H1 (cell line): ENCODE results near the gene RFX1. TPM values are rescaled to one million over a fixed set of nuclear protein-coding genes. Genes with fewer than 3 reads are reported as not detected.
A peak's percentile ranks its signal among the peaks of the same experiment; 100 is the strongest.

Source experiments
- BRCA1 ChIP-seq: IDR thresholded peaks from 2 replicates; pipeline ENCODE4 v1.6.1; 2012; ENCODE audit warnings: low read depth, low read length, improper control_type of control experiment
- CHD1 ChIP-seq: IDR thresholded peaks from 2 replicates; pipeline ENCODE4 v1.6.1; 2012; ENCODE audit warnings: low read depth, low read length, improper control_type of control experiment
- CTBP2 ChIP-seq: IDR thresholded peaks from 2 replicates; pipeline ENCODE4 v1.7.0; 2011; ENCODE audit warnings: borderline replicate concordance, mild to moderate bottlenecking, moderate library complexity, mixed read lengths, low read length; ENCODE audit not compliant: insufficient read depth, insufficient read length
- EGR1 ChIP-seq: IDR thresholded peaks from 2 replicates; pipeline ENCODE4 v1.6.1; 2011; ENCODE audit warnings: low read depth, low read length, borderline replicate concordance
- EP300 ChIP-seq, 2 experiments: IDR thresholded peaks; 1 replicate in 1 of 2; 2 replicates in 1 of 2; pipeline ENCODE4 v1.6.1; 2011 to 2012; ENCODE audit warnings: low read depth in 2 of 2, low read length in 2 of 2, mild to moderate bottlenecking in 2 of 2, borderline replicate concordance in 1 of 2, inconsistent platforms in 1 of 2, moderate library complexity in 1 of 2
- EZH2 ChIP-seq: fragments of 200-600 bp; sonication (generic); IDR thresholded peaks from 2 replicates; pipeline ENCODE4 v1.7.1; 2012; ENCODE audit warnings: low read depth, mild to moderate bottlenecking, moderate library complexity, low read length, inconsistent platforms; ENCODE audit not compliant: severe bottlenecking
- FOSL1 ChIP-seq: IDR thresholded peaks from 2 replicates; pipeline ENCODE4 v1.6.1; 2011; ENCODE audit warnings: mild to moderate bottlenecking, low read depth, low read length, moderate library complexity; ENCODE audit not compliant: insufficient read depth
- HDAC2 ChIP-seq, 2 experiments: fragments of 300-600 bp in 1 of 2; sonication (generic) in 1 of 2; IDR thresholded peaks; 2 replicates each; pipeline ENCODE4 v1.6.1; 2011 to 2012; ENCODE audit warnings: low read depth in 2 of 2, low read length in 2 of 2, mild to moderate bottlenecking in 2 of 2, moderate library complexity in 2 of 2, borderline replicate concordance in 1 of 2, inconsistent platforms in 1 of 2
- HDAC6 ChIP-seq: IDR thresholded peaks from one replicate; pipeline ENCODE4 v1.7.1; 2012; ENCODE audit warnings: low read depth, mild to moderate bottlenecking, inconsistent platforms, low read length, moderate library complexity
- JUND ChIP-seq: IDR thresholded peaks from 2 replicates; pipeline ENCODE4 v1.6.1; 2011; ENCODE audit warnings: mild to moderate bottlenecking, improper control_type of control experiment, low read length
- PHF8 ChIP-seq: fragments of 200-600 bp; sonication (generic); conservative IDR thresholded peaks from 2 replicates; pipeline ENCODE4 v1.7.1; 2012; ENCODE audit warnings: low read depth, mild to moderate bottlenecking, inconsistent platforms, low read length, moderate library complexity
- POU5F1 ChIP-seq: IDR thresholded peaks from 2 replicates; pipeline ENCODE4 v1.6.1; 2011; ENCODE audit warnings: low read depth, mild to moderate bottlenecking, low read length, moderate library complexity
- RFX5 ChIP-seq: IDR thresholded peaks from 2 replicates; pipeline ENCODE4 v1.6.1; 2011; ENCODE audit warnings: low read depth, low read length, improper control_type of control experiment, borderline replicate concordance
- RXRA ChIP-seq: IDR thresholded peaks from 2 replicates; pipeline ENCODE4 v1.6.1; 2011; ENCODE audit warnings: low read depth, mild to moderate bottlenecking, low read length, moderate library complexity; ENCODE audit not compliant: insufficient read depth
- SP2 ChIP-seq: IDR thresholded peaks from 2 replicates; pipeline ENCODE4 v1.6.1; 2012; ENCODE audit warnings: mild to moderate bottlenecking, low read length, inconsistent platforms
- TCF12 ChIP-seq: IDR thresholded peaks from 2 replicates; pipeline ENCODE4 v1.6.1; 2011; ENCODE audit warnings: low read depth, mild to moderate bottlenecking, low read length
- polyA plus RNA-seq, 7 experiments: library from polyadenylated mRNA; depleted of rRNA in 3 of 7; stranded (reverse) in 5 of 7; unstranded in 2 of 7; fragments of >200 nt in 5 of 7; fragments of 200-250 nt in 2 of 7; gene quantifications; 1 replicate in 5 of 7; 2 replicates in 1 of 7; 4 replicates in 1 of 7; pipeline versions ENCODE4 v1.2.1 to v1.2.3, GENCODE V29; 2011 to 2013; ENCODE audit warnings: missing spikeins in 2 of 7, mixed read lengths in 2 of 7
- total RNA-seq: library from RNA; stranded (reverse); fragmentation: NEBNext Ultra II Directional; extraction: Animal tissue kit (Norgen Biotek cat#: 25700); gene quantifications from 2 replicates; pipeline ENCODE4 v1.2.1, GENCODE V29; 2021

Gene RFX1
- total and polyA plus RNA-seq, 2 of the 8 experiments (the other 6 are each of a cell fraction or from before 2014, with no cell fraction given), result 4.9 to 17.0 TPM

DNA sequence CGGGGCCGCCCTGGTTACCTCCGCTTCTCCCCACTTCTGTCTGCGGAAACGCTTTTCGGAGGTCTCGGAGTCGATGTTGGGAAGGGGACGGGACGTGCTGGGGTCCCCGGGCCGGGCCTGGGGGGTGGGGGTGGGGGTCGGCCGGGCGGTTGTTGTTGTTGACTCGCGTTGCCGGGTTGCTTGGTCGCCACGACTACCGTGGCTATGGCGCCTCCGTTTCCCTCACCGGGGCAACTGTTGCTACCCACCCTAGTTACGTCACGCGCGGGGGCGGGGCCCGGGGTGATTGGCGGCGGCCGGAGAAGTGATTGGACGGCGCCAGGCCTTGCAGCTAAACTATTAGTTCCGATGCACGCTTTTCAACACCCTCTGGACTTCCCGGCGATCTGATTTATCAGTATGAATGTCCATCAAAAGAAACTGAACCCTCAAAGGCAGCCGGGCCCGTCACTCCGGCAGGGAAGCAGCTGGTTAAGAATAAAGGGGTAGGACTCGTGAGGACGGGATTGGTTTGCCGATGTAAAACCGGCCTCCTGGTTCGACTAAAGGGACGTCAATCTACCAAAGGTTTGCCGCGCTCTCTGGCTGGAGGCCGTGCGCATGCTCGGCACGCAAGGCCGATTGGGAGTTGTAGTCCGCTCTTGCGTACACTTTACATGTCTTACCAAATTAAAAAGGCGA, at the start of gene RFX1 (continued):
- no peak for TF ChIP-seq FOSL1
- peak; percentile 21; the same call in 1 of the 2 replicates for TF ChIP-seq JUND
- TF ChIP-seq BRCA1, result no peak
- peak; percentile 27; the same call in 1 of the 2 replicates for TF ChIP-seq EGR1
- TF ChIP-seq EP300 (IDR thresholded peaks at IDR 0.05; ENCODE audit: borderline replicate concordance in 1 of 2, low read depth in 2 of 2, low read length in 2 of 2), result peak; percentile 43 to 90
- no peak for TF ChIP-seq POU5F1
- no peak for TF ChIP-seq HDAC6
- TF ChIP-seq EZH2, result no peak
- no peak for TF ChIP-seq CTBP2
- TF ChIP-seq RXRA, result no peak
- no peak for TF ChIP-seq CHD1
- no peak for TF ChIP-seq RFX5
- 0 out of 2 replicates have a peak, but pooled peaks have one; percentile 47 for TF ChIP-seq TCF12
- TF ChIP-seq PHF8, result no peak; the same call in 1 of the 2 replicates
- TF ChIP-seq HDAC2 (IDR thresholded peaks at IDR 0.05; ENCODE audit: borderline replicate concordance in 1 of 2, low read depth in 2 of 2, low read length in 2 of 2), result no peak
- TF ChIP-seq SP2, result peak; percentile 97
